GM23248 (cell line): Measurements from ENCODE around the gene PDE3A. TPM values are rescaled to one million over a fixed set of nuclear protein-coding genes. Genes with fewer than 3 reads are reported as not detected.

Experiments
- DNase-seq: peaks from one replicate; pipeline ENCODE4 v3.0.0-alpha.2; 2015
- H2AFZ ChIP-seq: fragments of 200-600 bp; sonication (generic); 2 replicates; pipeline ENCODE4 v1.6.1; 2016; ENCODE audit warnings: antibody characterized with exemption
- H3F3A ChIP-seq: fragments of 200-600 bp; sonication (generic); 2 replicates; pipeline ENCODE4 v1.6.1; 2016; ENCODE audit warnings: mild to moderate bottlenecking, antibody characterized with exemption, mixed run types; ENCODE audit not compliant: insufficient read depth
- H3K27ac ChIP-seq: fragments of 200-600 bp; sonication (generic); 2 replicates; pipeline ENCODE4 v1.5.1; 2016; ENCODE audit warnings: mild to moderate bottlenecking
- H3K27me3 ChIP-seq: fragments of 200-600 bp; sonication (generic); replicated peaks from 2 replicates; pipeline ENCODE4 v1.6.1; 2016; ENCODE audit warnings: mild to moderate bottlenecking; ENCODE audit not compliant: insufficient read depth
- H3K36me3 ChIP-seq: fragments of 200-600 bp; sonication (generic); 2 replicates; pipeline ENCODE4 v1.6.1; 2016; ENCODE audit warnings: low read depth, mild to moderate bottlenecking
- H3K4me1 ChIP-seq: fragments of 200-600 bp; sonication (generic); 2 replicates; pipeline ENCODE4 v1.6.1; 2016; ENCODE audit warnings: mild to moderate bottlenecking; ENCODE audit not compliant: insufficient read depth
- H3K4me2 ChIP-seq: fragments of 200-600 bp; sonication (generic); one replicate; pipeline ENCODE4 v1.6.1; 2016; ENCODE audit warnings: mild to moderate bottlenecking; ENCODE audit not compliant: unreplicated experiment
- H3K4me3 ChIP-seq: fragments of 200-600 bp; sonication (generic); 2 replicates; pipeline ENCODE4 v1.5.1; 2016; ENCODE audit warnings: mild to moderate bottlenecking
- H3K79me2 ChIP-seq: fragments of 200-600 bp; sonication (generic); 2 replicates; pipeline ENCODE4 v1.6.1; 2016; ENCODE audit warnings: mild to moderate bottlenecking; ENCODE audit not compliant: insufficient read depth
- H3K9ac ChIP-seq: fragments of 200-600 bp; sonication (generic); 2 replicates; pipeline ENCODE4 v1.6.1; 2016; ENCODE audit warnings: mild to moderate bottlenecking
- H3K9me2 ChIP-seq: fragments of 200-600 bp; sonication (generic); 2 replicates; pipeline ENCODE4 v1.6.1; 2016; ENCODE audit warnings: mixed run types, mild to moderate bottlenecking, moderate library complexity; ENCODE audit not compliant: insufficient read depth
- H3K9me3 ChIP-seq: fragments of 200-600 bp; sonication (generic); one replicate; pipeline ENCODE4 v1.6.1; 2017; ENCODE audit warnings: low read depth
- H4K20me1 ChIP-seq: fragments of 200-600 bp; sonication (generic); 2 replicates; pipeline ENCODE4 v1.6.0; 2016; ENCODE audit not compliant: insufficient read depth
- EZH2 ChIP-seq: fragments of 200-600 bp; sonication (generic); IDR thresholded peaks from 2 replicates; pipeline ENCODE4 v1.6.1; 2018; ENCODE audit warnings: antibody characterized with exemption, mild to moderate bottlenecking; ENCODE audit not compliant: insufficient read depth, poor library complexity, severe bottlenecking
- EZH2phosphoT487 ChIP-seq: fragments of 200-600 bp; sonication (generic); IDR thresholded peaks from 2 replicates; pipeline ENCODE4 v1.6.1; 2018; ENCODE audit warnings: antibody characterized with exemption, moderate library complexity, mild to moderate bottlenecking, low read depth; ENCODE audit not compliant: insufficient read depth
- WGBS, 2 experiments: methylation state at CpG; one replicate each; pipeline ENCODE4 v1.1.6; 2015 to 2017; ENCODE audit warnings: low lambda C conversion rate in 2 of 2, low coverage in 1 of 2; ENCODE audit errors: missing lambda C conversion rate in 2 of 2; 5-methylcytosine and 5-hydroxymethylcytosine counted together
- in situ Hi-C: fragments of 300-500 bp; cut with MboI; formaldehyde crosslinking; loops from 2 replicates; pipeline ENCODE4 v1.15.0; 2020
- polyA plus RNA-seq: library from polyadenylated mRNA; unstranded; fragments of >200 nt; fragmentation: Nextera tagmentation; extraction: Ambion mirVana; gene quantifications from 2 replicates; pipeline ENCODE4 v1.2.1, GENCODE V29; 2016
- total RNA-seq: library from RNA; depleted of rRNA; stranded (reverse); fragments of >200 nt; shearing (Covaris generic); gene quantifications from 2 replicates; pipeline ENCODE4 v1.2.3, GENCODE V29; 2014

Gene PDE3A
- total and polyA plus RNA-seq, 2 experiments from 2014 or later: 0.11 to 0.43 TPM

DNA sequence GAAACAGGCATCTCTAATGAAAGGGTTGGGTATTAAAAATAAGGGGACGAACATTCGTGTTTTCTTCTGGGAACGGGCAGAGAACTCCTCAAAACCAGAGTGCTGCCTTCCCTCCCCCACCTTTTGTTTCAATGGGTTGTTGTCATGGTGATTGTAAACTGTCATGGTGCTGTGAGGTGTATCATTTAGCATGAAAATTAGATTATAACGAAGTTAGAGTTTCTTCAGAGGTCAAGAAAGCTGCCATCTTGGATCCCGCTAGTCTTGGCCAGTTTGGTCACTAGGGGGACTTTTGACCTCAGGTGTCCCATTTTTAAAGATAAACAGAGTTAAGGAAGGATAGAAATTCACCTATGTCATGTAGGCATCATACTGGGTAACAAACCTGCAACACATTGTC is 123.0 kb downstream of the PDE3A start:
- Histone ChIP-seq H4K20me1 (no peaks in the 10 kb centered on the region), H3K9me3 (no peaks in the 10 kb centered on the region), H3K27ac (peak overlapping the region; percentile 47; the same call in 1 of the 2 replicates), H3K4me1 (peaks cover 72% of the 10 kb centered on the region), H3K36me3 (no peaks in the 10 kb centered on the region), H3K4me3 (no peak overlapping the region), H2AFZ (no peak overlapping the region), H3K79me2 (no peaks in the 10 kb centered on the region), H3K4me2 (no peak overlapping the region), H3K27me3 (no peaks in the 10 kb centered on the region), H3F3A (peaks cover 60% of the 10 kb centered on the region), H3K9ac (no peak overlapping the region), H3K9me2 (no peaks in the 10 kb centered on the region)
- in situ Hi-C loops: no loop called here
- WGBS, 2 experiments: 77 to 79% methylated on average over 5 of the region's 5 CpGs
- TF ChIP-seq EZH2phosphoT487: no peak
- no peak for TF ChIP-seq EZH2
- DNase-seq: no peak

GRCh38 chr12:20492251-20492760 is 124.0 kb downstream of the PDE3A start:
- Histone ChIP-seq H3K9ac (no peak overlapping the region), H3K27ac (peak overlapping the region; percentile 47), H3K9me2 (no peaks in the 10 kb centered on the region), H2AFZ (no peak overlapping the region), H3K27me3 (no peaks in the 10 kb centered on the region), H3K36me3 (no peaks in the 10 kb centered on the region), H3F3A (peaks cover 56% of the 10 kb centered on the region), H4K20me1 (no peaks in the 10 kb centered on the region), H3K4me1 (peaks cover 62% of the 10 kb centered on the region), H3K4me2 (no peak overlapping the region), H3K9me3 (no peaks in the 10 kb centered on the region), H3K79me2 (no peaks in the 10 kb centered on the region), H3K4me3 (no peak overlapping the region)
- WGBS, 2 experiments: 59 to 65% methylated on average over 4 of the region's 4 CpGs
- in situ Hi-C loops: no loop called here
- DNase-seq: peak; percentile 76
- TF ChIP-seq EZH2phosphoT487 (no peak), EZH2 (no peak)

DNA sequence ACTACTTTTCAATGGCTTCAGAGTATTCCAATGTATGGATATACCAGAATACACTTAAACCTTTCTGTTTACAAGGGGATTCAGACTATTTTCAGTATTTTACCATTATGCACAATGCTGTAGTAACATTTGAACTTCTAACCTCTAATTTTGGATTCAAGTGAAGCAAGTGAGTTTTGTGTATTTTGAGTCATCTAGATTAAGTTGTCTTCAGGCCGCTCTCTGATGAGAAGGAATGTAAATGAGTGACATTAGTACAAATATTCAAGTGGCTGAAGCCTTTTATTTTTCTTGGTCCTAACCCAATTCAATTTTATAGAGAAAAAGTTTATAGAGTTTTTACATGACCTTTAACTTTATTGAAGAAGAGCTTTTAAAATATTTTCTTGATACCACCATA is 125.6 kb downstream of the PDE3A start:
- Histone ChIP-seq H4K20me1 (no peaks in the 10 kb centered on the region), H3K9ac (no peak overlapping the region), H3K79me2 (no peaks in the 10 kb centered on the region), H3K4me1 (peaks cover 55% of the 10 kb centered on the region), H3K9me2 (no peaks in the 10 kb centered on the region), H3F3A (peaks cover 55% of the 10 kb centered on the region), H3K36me3 (no peaks in the 10 kb centered on the region), H3K27me3 (no peaks in the 10 kb centered on the region), H3K9me3 (no peaks in the 10 kb centered on the region), H3K4me2 (peak overlapping the region; percentile 13), H3K27ac (peak overlapping the region; percentile 8; the same call in 1 of the 2 replicates), H2AFZ (no peak overlapping the region), H3K4me3 (no peak overlapping the region)
- TF ChIP-seq EZH2 (no peak), EZH2phosphoT487 (no peak)
- peak; percentile 37 for DNase-seq
- in situ Hi-C loops: no loop called here
- 52 to 70% methylated on average over 1 of the region's 1 CpG for WGBS, 2 experiments

DNA sequence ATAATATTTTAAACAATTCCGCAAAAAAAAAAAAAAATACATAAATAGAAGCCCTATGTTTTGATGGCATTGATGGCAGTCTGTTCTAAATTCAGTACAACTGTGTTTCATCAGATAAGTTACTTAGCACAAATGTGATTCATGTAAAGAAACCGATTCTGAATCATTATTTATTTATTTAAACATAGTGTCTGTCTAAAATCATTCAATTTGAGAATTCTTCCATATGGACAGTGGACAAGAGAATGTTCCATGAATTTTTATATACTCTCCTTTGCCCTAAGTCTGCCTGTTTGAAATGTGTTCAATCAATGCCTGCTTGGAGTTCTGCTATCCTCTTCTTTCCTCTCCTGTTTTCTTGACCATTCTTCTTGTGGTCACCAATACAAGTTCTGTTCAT is 126.5 kb downstream of the PDE3A start:
- 0 out of 2 replicates have a peak overlapping the region, but pooled peaks have one; percentile 21 for H2AFZ ChIP-seq
- peak; percentile 57 for DNase-seq

More for the DNA sequence above, 126.5 kb downstream of the PDE3A start:
- peaks cover 46% of the 10 kb centered on the region for H3F3A ChIP-seq
- peaks cover 48% of the 10 kb centered on the region for H3K4me1 ChIP-seq
- in situ Hi-C loops: no loop called here
- no peak overlapping the region for H3K9ac ChIP-seq
- no peaks in the 10 kb centered on the region for H3K9me2 ChIP-seq
- TF ChIP-seq EZH2 (no peak), EZH2phosphoT487 (no peak)
- peak overlapping the region; percentile 24 for H3K4me2 ChIP-seq
- no peaks in the 10 kb centered on the region for H3K36me3 ChIP-seq
- H3K9me3 ChIP-seq: no peaks in the 10 kb centered on the region
- H3K4me3 ChIP-seq: no peak overlapping the region
- H3K79me2 ChIP-seq: no peaks in the 10 kb centered on the region
- H3K27ac ChIP-seq: peak overlapping the region; percentile 17; the same call in 1 of the 2 replicates
- no peaks in the 10 kb centered on the region for H4K20me1 ChIP-seq
- WGBS, 2 experiments: 48 to 52% methylated on average over 2 of the region's 2 CpGs
- H3K27me3 ChIP-seq: no peaks in the 10 kb centered on the region
